Liver (tissue), 3 donors: ENCODE data around the gene CORO7.

Experiments used
- CTCF ChIP-seq: fragments of 150-350 bp; IDR thresholded peaks from 2 replicates; pipeline ENCODE4 v1.5.1; 2017; ENCODE audit warnings: improper control_type of control experiment, low read depth, low read length; ENCODE audit not compliant: missing input control
- EGR1 ChIP-seq, 2 donors: IDR thresholded peaks; 2 replicates each; pipeline ENCODE4 v1.6.1; 2016 to 2018; ENCODE audit warnings: antibody characterized with exemption in 2 of 2, low read depth in 2 of 2
- FOXA1 ChIP-seq: IDR thresholded peaks from 2 replicates; pipeline ENCODE4 v1.6.1; 2016; ENCODE audit warnings: antibody characterized with exemption
- HNF4G ChIP-seq: IDR thresholded peaks from 2 replicates; pipeline ENCODE4 v1.6.1; 2016; ENCODE audit warnings: antibody characterized with exemption
- JUND ChIP-seq, 2 donors: IDR thresholded peaks; 2 replicates each; pipeline ENCODE4 v1.6.1; 2016; ENCODE audit warnings: antibody characterized with exemption in 2 of 2
- MAX ChIP-seq: IDR thresholded peaks from 2 replicates; pipeline ENCODE4 v1.6.1; 2016; ENCODE audit warnings: antibody characterized with exemption
- RAD21 ChIP-seq, 2 donors: IDR thresholded peaks; 2 replicates each; pipeline ENCODE4 v1.6.1; 2016; ENCODE audit warnings: antibody characterized with exemption in 2 of 2, mild to moderate bottlenecking in 2 of 2
- RXRA ChIP-seq, 2 donors: IDR thresholded peaks; 2 replicates each; pipeline ENCODE4 v1.6.1; 2017 to 2018; ENCODE audit warnings: antibody characterized with exemption in 2 of 2, mild to moderate bottlenecking in 1 of 2
- SP1 ChIP-seq: IDR thresholded peaks from 2 replicates; pipeline ENCODE4 v1.6.1; 2018; ENCODE audit warnings: antibody characterized with exemption, mild to moderate bottlenecking
- TAF1 ChIP-seq: conservative IDR thresholded peaks from 2 replicates; pipeline ENCODE4 v1.6.1; 2016; ENCODE audit warnings: antibody characterized with exemption, mild to moderate bottlenecking
- YY1 ChIP-seq: IDR thresholded peaks from 2 replicates; pipeline ENCODE4 v1.6.1; 2016; ENCODE audit warnings: antibody characterized with exemption, mild to moderate bottlenecking
- TF ChIP-seq, protein P1 (sequence below): IDR thresholded peaks from 2 replicates; pipeline ENCODE4 v1.6.1; 2016; ENCODE audit warnings: antibody characterized with exemption
- TF ChIP-seq, protein P2 (sequence below): IDR thresholded peaks from 2 replicates; pipeline ENCODE4 v1.6.1; 2016; ENCODE audit warnings: antibody characterized with exemption, mild to moderate bottlenecking
- TF ChIP-seq, protein P3 (sequence below): IDR thresholded peaks from 2 replicates; pipeline ENCODE4 v1.6.1; 2016; ENCODE audit warnings: antibody characterized with exemption
- donor health status: healthy.
- donor health status: healthy.

DNA sequence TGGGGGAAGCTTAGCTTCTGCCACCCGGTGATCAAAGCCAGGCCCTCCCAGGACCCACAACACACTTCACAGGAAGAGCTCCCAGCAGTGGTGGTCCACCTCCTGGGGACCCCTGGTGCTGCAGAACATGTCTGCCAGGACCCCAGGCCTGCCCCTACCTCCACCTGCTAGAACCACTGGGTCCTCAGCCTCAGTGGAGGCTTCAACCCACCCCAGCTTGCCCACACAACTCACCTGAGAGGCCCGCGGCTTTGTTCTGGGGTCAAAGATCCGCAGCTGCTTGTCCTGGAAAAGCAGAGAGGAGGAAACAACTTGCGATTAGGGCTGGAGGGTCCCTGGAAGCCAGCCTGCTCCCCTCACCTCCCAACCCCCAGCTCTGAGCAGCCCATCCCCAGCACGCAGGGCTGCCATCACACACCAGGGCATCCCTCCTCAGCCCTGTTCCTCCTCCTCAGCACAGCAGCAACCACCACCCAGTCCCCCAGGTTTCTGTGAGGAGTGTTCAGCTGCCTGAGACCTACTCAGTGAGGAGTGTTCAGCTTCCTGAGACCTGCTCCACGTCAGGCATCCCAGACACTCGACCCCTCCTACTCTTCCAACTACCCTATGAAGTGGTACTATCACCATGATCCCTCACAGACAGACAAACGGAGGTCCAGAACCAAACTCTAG is 21.2 kb downstream of the CORO7 start:
- TF ChIP-seq, protein P1, sequence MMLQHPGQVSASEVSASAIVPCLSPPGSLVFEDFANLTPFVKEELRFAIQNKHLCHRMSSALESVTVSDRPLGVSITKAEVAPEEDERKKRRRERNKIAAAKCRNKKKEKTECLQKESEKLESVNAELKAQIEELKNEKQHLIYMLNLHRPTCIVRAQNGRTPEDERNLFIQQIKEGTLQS: no peak
- TF ChIP-seq JUND (IDR thresholded peaks at IDR 0.05): no peak
- TF ChIP-seq CTCF: no peak
- no peak for TF ChIP-seq FOXA1
- no peak for TF ChIP-seq RAD21 (IDR thresholded peaks at IDR 0.05)
- TF ChIP-seq YY1: no peak
- no peak for TF ChIP-seq SP1
- TF ChIP-seq, protein P2, sequence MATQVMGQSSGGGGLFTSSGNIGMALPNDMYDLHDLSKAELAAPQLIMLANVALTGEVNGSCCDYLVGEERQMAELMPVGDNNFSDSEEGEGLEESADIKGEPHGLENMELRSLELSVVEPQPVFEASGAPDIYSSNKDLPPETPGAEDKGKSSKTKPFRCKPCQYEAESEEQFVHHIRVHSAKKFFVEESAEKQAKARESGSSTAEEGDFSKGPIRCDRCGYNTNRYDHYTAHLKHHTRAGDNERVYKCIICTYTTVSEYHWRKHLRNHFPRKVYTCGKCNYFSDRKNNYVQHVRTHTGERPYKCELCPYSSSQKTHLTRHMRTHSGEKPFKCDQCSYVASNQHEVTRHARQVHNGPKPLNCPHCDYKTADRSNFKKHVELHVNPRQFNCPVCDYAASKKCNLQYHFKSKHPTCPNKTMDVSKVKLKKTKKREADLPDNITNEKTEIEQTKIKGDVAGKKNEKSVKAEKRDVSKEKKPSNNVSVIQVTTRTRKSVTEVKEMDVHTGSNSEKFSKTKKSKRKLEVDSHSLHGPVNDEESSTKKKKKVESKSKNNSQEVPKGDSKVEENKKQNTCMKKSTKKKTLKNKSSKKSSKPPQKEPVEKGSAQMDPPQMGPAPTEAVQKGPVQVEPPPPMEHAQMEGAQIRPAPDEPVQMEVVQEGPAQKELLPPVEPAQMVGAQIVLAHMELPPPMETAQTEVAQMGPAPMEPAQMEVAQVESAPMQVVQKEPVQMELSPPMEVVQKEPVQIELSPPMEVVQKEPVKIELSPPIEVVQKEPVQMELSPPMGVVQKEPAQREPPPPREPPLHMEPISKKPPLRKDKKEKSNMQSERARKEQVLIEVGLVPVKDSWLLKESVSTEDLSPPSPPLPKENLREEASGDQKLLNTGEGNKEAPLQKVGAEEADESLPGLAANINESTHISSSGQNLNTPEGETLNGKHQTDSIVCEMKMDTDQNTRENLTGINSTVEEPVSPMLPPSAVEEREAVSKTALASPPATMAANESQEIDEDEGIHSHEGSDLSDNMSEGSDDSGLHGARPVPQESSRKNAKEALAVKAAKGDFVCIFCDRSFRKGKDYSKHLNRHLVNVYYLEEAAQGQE: no peak
- TF ChIP-seq TAF1: no peak
- no peak for TF ChIP-seq EGR1 (IDR thresholded peaks at IDR 0.05; ENCODE audit: low read depth in 2 of 2)
- TF ChIP-seq MAX: no peak
- TF ChIP-seq, protein P3, sequence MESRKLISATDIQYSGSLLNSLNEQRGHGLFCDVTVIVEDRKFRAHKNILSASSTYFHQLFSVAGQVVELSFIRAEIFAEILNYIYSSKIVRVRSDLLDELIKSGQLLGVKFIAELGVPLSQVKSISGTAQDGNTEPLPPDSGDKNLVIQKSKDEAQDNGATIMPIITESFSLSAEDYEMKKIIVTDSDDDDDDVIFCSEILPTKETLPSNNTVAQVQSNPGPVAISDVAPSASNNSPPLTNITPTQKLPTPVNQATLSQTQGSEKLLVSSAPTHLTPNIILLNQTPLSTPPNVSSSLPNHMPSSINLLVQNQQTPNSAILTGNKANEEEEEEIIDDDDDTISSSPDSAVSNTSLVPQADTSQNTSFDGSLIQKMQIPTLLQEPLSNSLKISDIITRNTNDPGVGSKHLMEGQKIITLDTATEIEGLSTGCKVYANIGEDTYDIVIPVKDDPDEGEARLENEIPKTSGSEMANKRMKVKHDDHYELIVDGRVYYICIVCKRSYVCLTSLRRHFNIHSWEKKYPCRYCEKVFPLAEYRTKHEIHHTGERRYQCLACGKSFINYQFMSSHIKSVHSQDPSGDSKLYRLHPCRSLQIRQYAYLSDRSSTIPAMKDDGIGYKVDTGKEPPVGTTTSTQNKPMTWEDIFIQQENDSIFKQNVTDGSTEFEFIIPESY: no peak
- no peak for TF ChIP-seq RXRA (IDR thresholded peaks at IDR 0.05)
- no peak for TF ChIP-seq HNF4G
